ENCODE measurements around the gene PHKA2. TPM values are rescaled to one million over a fixed set of nuclear protein-coding genes. Genes with fewer than 3 reads are reported as not detected.
A peak's percentile ranks its signal among the peaks of the same experiment; 100 is the strongest.
"Not testable (repeated sequence)": the region's sequence is repeated elsewhere in the genome, so short reads cannot be mapped to it uniquely, and the experiment has no call there.

The PHKA2 gene
- total and polyA plus RNA-seq, 3 experiments from 2014 or later, result 9.7 to 16.1 (median 16.0) TPM

DNA sequence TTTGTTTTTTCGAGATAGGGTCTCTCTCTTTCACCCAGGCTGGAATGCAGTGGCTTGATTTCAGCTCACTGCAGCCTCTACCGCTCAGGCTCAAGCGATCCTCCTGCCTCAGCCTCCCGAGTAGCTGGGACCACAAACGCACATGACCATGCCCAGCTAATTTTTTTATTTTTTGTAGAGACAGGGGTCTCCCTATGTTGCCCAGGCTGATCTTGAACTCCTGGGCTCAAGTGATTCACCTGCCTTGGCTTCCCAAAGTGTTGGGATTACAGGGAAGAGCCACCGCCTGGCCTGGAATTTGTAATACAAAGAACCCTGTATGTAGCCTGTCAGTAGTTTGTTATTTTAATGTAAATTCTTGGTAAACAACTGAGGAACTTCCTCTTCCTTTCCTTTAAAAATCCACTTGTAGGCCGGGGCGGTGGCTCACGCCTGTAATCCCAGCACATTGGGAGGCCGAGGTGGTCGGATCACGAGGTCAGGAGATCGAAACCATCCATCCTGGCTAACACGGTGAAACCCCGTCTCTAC lies 119.5 kb downstream of the PHKA2 start:
- Mint-ChIP-seq H3K4me3 (no peak overlapping the region), H3K27me3 (peaks cover 0 to 1% of the 10 kb centered on the region in 2 donors), H3K4me1 (no peaks in the 10 kb centered on the region), H3K9me3 (peaks cover 0 to 3% (median 0%) of the 10 kb centered on the region in 5 donors), H3K27ac (no peak overlapping the region), H3K36me3 (no peaks in the 10 kb centered on the region)
- Histone ChIP-seq H3K27ac (ENCODE audit: low read depth, low read length) (no peak overlapping the region), H3K4me3 (ENCODE audit: low read length) (no peak overlapping the region), H3K36me3 (ENCODE audit: insufficient read depth, low read length) (no peaks in the 10 kb centered on the region), H3K27me3 (ENCODE audit: insufficient read depth, low read length, poor library complexity, severe bottlenecking) (no peaks in the 10 kb centered on the region), H3K4me1 (ENCODE audit: insufficient read depth, low read length) (no peaks in the 10 kb centered on the region), H3K9me3 (ENCODE audit: low read length) (no peaks in the 10 kb centered on the region)
- no peak for DNase-seq
- ChIA-PET POLR2A (no interaction called here), CTCF (no interaction called here)

DNA sequence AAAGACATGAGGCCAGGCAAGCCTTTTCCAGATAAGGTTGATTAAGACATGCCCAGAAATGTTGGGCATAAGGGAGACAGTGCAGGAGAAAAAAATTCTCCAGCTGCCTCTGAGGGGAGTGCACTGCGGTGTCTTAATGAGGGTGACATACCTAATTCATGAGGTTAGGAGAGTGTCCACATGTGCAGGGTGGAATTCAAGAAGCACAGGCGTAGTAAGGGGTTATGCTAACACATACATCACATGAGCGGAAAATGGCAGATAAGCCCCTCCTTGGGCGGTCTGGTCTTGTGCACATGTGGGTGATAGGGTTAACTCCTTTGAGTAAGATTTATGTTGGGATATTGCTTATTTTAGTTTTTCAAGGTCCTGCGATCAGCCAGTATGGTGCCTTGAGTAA lies 122.4 kb downstream of the PHKA2 start:
- H3K27me3 ChIP-seq (ENCODE audit: insufficient read depth, low read length, poor library complexity, severe bottlenecking), result no peaks in the 10 kb centered on the region
- Mint-ChIP-seq H3K9me3 (peaks cover 0 to 5% (median 1%) of the 10 kb centered on the region in 5 donors), H3K27me3 (peaks cover 0 to 1% of the 10 kb centered on the region in 2 donors), H3K36me3 (no peaks in the 10 kb centered on the region), H3K4me3 (no peak overlapping the region), H3K4me1 (peaks cover under 1 to 2% (median 1%) of the 10 kb centered on the region in 3 donors), H3K27ac (no peak overlapping the region)
- POLR2A ChIA-PET, result no interaction called here
- H3K27ac ChIP-seq (ENCODE audit: low read depth, low read length), result no peak overlapping the region
- H3K4me1 ChIP-seq (ENCODE audit: insufficient read depth, low read length), result no peaks in the 10 kb centered on the region
- no peaks in the 10 kb centered on the region for H3K9me3 ChIP-seq (ENCODE audit: low read length)
- no peaks in the 10 kb centered on the region for H3K36me3 ChIP-seq (ENCODE audit: insufficient read depth, low read length)
- CTCF ChIA-PET, result no interaction called here
- H3K4me3 ChIP-seq (ENCODE audit: low read length), result no peak overlapping the region
- no peak for DNase-seq

DNA sequence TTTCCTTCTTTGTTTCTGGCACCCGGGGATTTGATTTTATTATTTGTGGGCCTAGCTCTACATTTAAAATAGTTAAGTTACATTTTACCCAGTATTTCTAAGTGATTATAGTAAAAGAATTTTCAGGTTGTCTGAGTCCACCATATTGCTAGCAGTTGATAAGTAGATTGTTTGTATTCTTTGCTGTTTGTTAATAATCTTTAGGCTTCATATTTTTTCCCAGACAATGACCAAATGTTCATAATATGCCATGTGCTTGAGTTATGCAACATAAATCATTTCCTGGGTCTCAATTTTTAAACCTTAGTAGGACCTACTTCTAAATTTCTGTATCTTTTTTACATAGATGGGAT lies 127.3 kb downstream of the PHKA2 start:
- H3K4me3 Mint-ChIP-seq, result no peak overlapping the region
- Histone ChIP-seq H3K4me3 (ENCODE audit: low read length) (no peak overlapping the region), H3K4me1 (ENCODE audit: insufficient read depth, low read length) (peaks cover 16% of the 10 kb centered on the region), H3K9me3 (ENCODE audit: low read length) (no peaks in the 10 kb centered on the region), H3K27me3 (ENCODE audit: insufficient read depth, low read length, poor library complexity, severe bottlenecking) (no peaks in the 10 kb centered on the region), H3K27ac (ENCODE audit: low read depth, low read length) (no peak overlapping the region), H3K36me3 (ENCODE audit: insufficient read depth, low read length) (no peaks in the 10 kb centered on the region)
- peaks cover 0 to 4% (median 1%) of the 10 kb centered on the region in 5 donors for H3K9me3 Mint-ChIP-seq
- ChIA-PET CTCF (no interaction called here), POLR2A (no interaction called here)
- no peaks in the 10 kb centered on the region for H3K36me3 Mint-ChIP-seq
- peak overlapping the region in 2 of 8 donors; percentile 1 to 87 for H3K27ac Mint-ChIP-seq
- peaks cover 0 to 5% of the 10 kb centered on the region in 2 donors for H3K27me3 Mint-ChIP-seq
- peaks cover 6 to 11% (median 9%) of the 10 kb centered on the region in 3 donors for H3K4me1 Mint-ChIP-seq
- DNase-seq, result no peak

DNA sequence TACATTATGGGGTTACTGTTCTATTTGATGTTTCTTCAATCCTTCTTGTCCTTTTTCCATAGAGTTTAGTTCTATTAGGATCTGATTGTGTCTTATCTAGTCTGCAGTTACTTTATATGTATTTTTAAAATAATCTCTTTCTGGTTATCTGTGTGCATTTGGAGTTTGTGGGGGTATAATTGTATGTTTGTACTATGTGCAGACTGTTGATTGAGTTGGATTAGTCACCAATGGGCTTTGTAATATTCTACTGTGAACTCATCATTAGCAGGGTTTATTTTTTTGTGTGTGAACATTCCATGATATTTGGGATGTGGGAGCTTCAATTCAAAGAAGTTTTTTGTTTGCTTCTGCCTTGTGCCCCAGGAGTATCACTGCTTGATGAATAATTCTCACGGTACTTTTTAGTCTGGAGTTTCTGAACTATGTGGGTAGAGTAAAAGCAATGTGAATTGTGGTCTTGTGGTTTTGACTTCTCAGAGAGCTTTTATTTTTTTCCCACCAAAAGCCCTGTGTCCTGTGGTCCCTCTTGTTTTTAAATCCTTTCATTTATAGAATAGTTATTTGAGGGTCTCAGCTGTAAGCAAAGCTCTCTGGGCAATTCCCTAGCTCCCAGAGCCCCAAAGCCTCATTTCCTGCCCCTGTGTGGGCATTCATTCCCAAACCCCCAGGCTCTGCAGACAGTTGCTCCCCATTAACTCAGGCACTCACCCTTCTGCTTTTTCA lies 127.8 kb downstream of the PHKA2 start:
- no peak overlapping the region for H3K4me3 Mint-ChIP-seq
- DNase-seq, result peak in 1 of 5 donors; percentile 5
- peaks cover 0 to 5% of the 10 kb centered on the region in 2 donors for H3K27me3 Mint-ChIP-seq
- Histone ChIP-seq H3K4me1 (ENCODE audit: insufficient read depth, low read length) (peaks cover 16% of the 10 kb centered on the region), H3K27ac (ENCODE audit: low read depth, low read length) (no peak overlapping the region), H3K9me3 (ENCODE audit: low read length) (no peaks in the 10 kb centered on the region), H3K27me3 (ENCODE audit: insufficient read depth, low read length, poor library complexity, severe bottlenecking) (no peaks in the 10 kb centered on the region), H3K36me3 (ENCODE audit: insufficient read depth, low read length) (no peaks in the 10 kb centered on the region), H3K4me3 (ENCODE audit: low read length) (no peak overlapping the region)
- peak overlapping the region in 2 of 8 donors; percentile 1 to 87 for H3K27ac Mint-ChIP-seq
- ChIA-PET POLR2A (no interaction called here), CTCF (no interaction called here)
- H3K9me3 Mint-ChIP-seq, result peaks cover 0 to 4% (median 1%) of the 10 kb centered on the region in 5 donors
- H3K36me3 Mint-ChIP-seq, result no peaks in the 10 kb centered on the region
- peaks cover 6 to 11% (median 9%) of the 10 kb centered on the region in 3 donors for H3K4me1 Mint-ChIP-seq

GRCh38 chrX:18847901-18848300 lies 136.0 kb downstream of the PHKA2 start:
- not testable (repeated sequence) for H3K4me1 Mint-ChIP-seq, H3K27me3 Mint-ChIP-seq

More at GRCh38 chrX:18847901-18848300, 136.0 kb downstream of the PHKA2 start:
- POLR2A ChIA-PET; H3K27ac Mint-ChIP-seq; H3K9me3 ChIP-seq (ENCODE audit: low read length); H3K4me3 ChIP-seq (ENCODE audit: low read length); H3K36me3 Mint-ChIP-seq; H3K27ac ChIP-seq (ENCODE audit: low read depth, low read length); DNase-seq; H3K36me3 ChIP-seq (ENCODE audit: insufficient read depth, low read length); H3K4me1 ChIP-seq (ENCODE audit: insufficient read depth, low read length); H3K9me3 Mint-ChIP-seq; CTCF ChIA-PET; H3K4me3 Mint-ChIP-seq; H3K27me3 ChIP-seq (ENCODE audit: insufficient read depth, low read length, poor library complexity, severe bottlenecking): not testable (repeated sequence)

Other genes starting within 250 kb of the PHKA2 start
- gene ADGRG2, start 138.4 kb upstream of the PHKA2 start, total RNA-seq, result not detected
- 0.05 TPM for gene ADGRG2, start 138.4 kb upstream of the PHKA2 start, polyA plus RNA-seq